K562 (cell line): ENCODE results near the gene B2M. TPM values are rescaled to one million over a fixed set of nuclear protein-coding genes. Genes with fewer than 3 reads are reported as not detected.
A peak's percentile ranks its signal among the peaks of the same experiment; 100 is the strongest.

Experiments used
- CEBPB ChIP-seq: fragments of 450-650 bp; IDR thresholded peaks from 2 replicates; pipeline ENCODE4 v1.6.1; 2016; ENCODE audit warnings: missing genetic modification characterization, missing compliant biosample characterization
- DNMT1 ChIP-seq: fragments of 450-650 bp; IDR thresholded peaks from 2 replicates; pipeline ENCODE4 v1.6.1; 2016; ENCODE audit warnings: antibody characterized with exemption, mild to moderate bottlenecking
- KAT8 ChIP-seq: fragments of 450-650 bp; IDR thresholded peaks from 2 replicates; pipeline ENCODE4 v1.6.1; 2016; ENCODE audit warnings: low read depth, mild to moderate bottlenecking
- KDM1A ChIP-seq, 2 experiments: fragments of 450-650 bp; IDR thresholded peaks; 2 replicates each; pipeline ENCODE4 v1.6.1; 2016; ENCODE audit warnings: mild to moderate bottlenecking in 2 of 2
- MGA ChIP-seq: fragments of 450-650 bp; IDR thresholded peaks from 2 replicates; pipeline ENCODE4 v1.6.1; 2016; ENCODE audit warnings: mild to moderate bottlenecking, moderate library complexity
- PML ChIP-seq: IDR thresholded peaks from 2 replicates; pipeline ENCODE4 v1.6.1; 2012; ENCODE audit warnings: low read length, inconsistent platforms
- POU5F1 ChIP-seq: fragments of 150-350 bp; IDR thresholded peaks from 2 replicates; pipeline ENCODE4 v1.6.1; 2014; ENCODE audit warnings: borderline replicate concordance, low read length, low read depth, mild to moderate bottlenecking; ENCODE audit not compliant: partially characterized antibody
- PTTG1 ChIP-seq: fragments of 450-650 bp; IDR thresholded peaks from 2 replicates; pipeline ENCODE4 v1.6.1; 2016; ENCODE audit warnings: low read depth, mild to moderate bottlenecking, missing genetic modification characterization, missing compliant biosample characterization
- STAT5A ChIP-seq: IDR thresholded peaks from 2 replicates; pipeline ENCODE4 v1.6.1; 2012; ENCODE audit warnings: low read length, inconsistent platforms, borderline replicate concordance
- XRCC5 ChIP-seq: fragments of 200-400 bp; formaldehyde crosslinking; IDR thresholded peaks from 2 replicates; pipeline ENCODE4 v1.6.1; 2017; ENCODE audit warnings: low read depth, mild to moderate bottlenecking, low read length
- ZNF165 ChIP-seq: fragments of 250-450 bp; sonication (Bioruptor Pico); IDR thresholded peaks from 2 replicates; pipeline ENCODE4 v1.4.0; 2020; ENCODE audit warnings: borderline replicate concordance
- ZNF175 ChIP-seq: fragments of 200-800 bp; sonication (Bioruptor generic); IDR thresholded peaks from 2 replicates; pipeline ENCODE4 v1.6.1; 2016; ENCODE audit warnings: low read depth, mild to moderate bottlenecking, missing genetic modification characterization, missing compliant biosample characterization
- ZNF384 ChIP-seq: IDR thresholded peaks from 2 replicates; pipeline ENCODE4 v1.6.1; 2012; ENCODE audit warnings: low read depth, low read length, improper control_type of control experiment
- ZNF583 ChIP-seq: fragments of 250-450 bp; sonication (Bioruptor Pico); IDR thresholded peaks from 2 replicates; pipeline ENCODE4 v1.4.0; 2020
- polyA plus RNA-seq, 8 experiments: library from polyadenylated mRNA; depleted of rRNA in 4 of 8; stranded (reverse) in 5 of 8; unstranded in 3 of 8; fragments of >200 nt; fragmentation: Nextera tagmentation in 2 of 8; fragmentation: Illumina TruSeq in 1 of 8; extraction: Ambion mirVana in 2 of 8; extraction: Trizol in 1 of 8; gene quantifications; 2 replicates each; pipeline versions ENCODE4 v1.2.1 to v1.2.3, GENCODE V29; 2011 to 2014; ENCODE audit warnings: inconsistent platforms in 1 of 8, missing spikeins in 1 of 8
- total RNA-seq, 7 experiments: library from RNA; depleted of rRNA in 6 of 7; stranded (reverse); fragments of >200 nt in 6 of 7; fragmentation: Illumina TruSeq in 2 of 7; extraction: Trizol in 2 of 7; gene quantifications; 2 replicates each; pipeline versions ENCODE4 v1.2.1 to v1.2.3, GENCODE V29; 2011 to 2021; ENCODE audit warnings: low replicate concordance in 1 of 7
- TF ChIP-seq, protein P1 (sequence below): fragments of 450-650 bp; IDR thresholded peaks from 2 replicates; pipeline ENCODE4 v1.6.1; 2017; ENCODE audit warnings: antibody characterized with exemption

The B2M gene
- total and polyA plus RNA-seq, 9 of the 15 experiments (the other 6 are each of a cell fraction or from before 2014, with no cell fraction given) = 460 to 3,138 (median 1,032) TPM

GRCh38 chr15:44663410-44664308 is 47.7 kb upstream of the B2M start, which contains the start of gene SPG11 (continued):
- TF ChIP-seq POU5F1 (no peak), ZNF175 (CRISPR knock-in tag) (peak; percentile 92), CEBPB (tag) (no peak), ZNF165 (no peak), PML (peak; percentile 77; the same call in 1 of the 2 replicates), KAT8 (no peak), ZNF583 (CRISPR knock-in tag) (peak; percentile 89), DNMT1 (0 out of 2 replicates have a peak, but pooled peaks have one; percentile 65), PTTG1 (tag) (peak; percentile 62; the same call in 1 of the 2 replicates), STAT5A (no peak), KDM1A (IDR thresholded peaks at IDR 0.05) (no peak), MGA (peak; percentile 100), XRCC5 (peak; percentile 87), ZNF384 (peak; percentile 29; the same call in 1 of the 2 replicates)
- TF ChIP-seq, protein P1, sequence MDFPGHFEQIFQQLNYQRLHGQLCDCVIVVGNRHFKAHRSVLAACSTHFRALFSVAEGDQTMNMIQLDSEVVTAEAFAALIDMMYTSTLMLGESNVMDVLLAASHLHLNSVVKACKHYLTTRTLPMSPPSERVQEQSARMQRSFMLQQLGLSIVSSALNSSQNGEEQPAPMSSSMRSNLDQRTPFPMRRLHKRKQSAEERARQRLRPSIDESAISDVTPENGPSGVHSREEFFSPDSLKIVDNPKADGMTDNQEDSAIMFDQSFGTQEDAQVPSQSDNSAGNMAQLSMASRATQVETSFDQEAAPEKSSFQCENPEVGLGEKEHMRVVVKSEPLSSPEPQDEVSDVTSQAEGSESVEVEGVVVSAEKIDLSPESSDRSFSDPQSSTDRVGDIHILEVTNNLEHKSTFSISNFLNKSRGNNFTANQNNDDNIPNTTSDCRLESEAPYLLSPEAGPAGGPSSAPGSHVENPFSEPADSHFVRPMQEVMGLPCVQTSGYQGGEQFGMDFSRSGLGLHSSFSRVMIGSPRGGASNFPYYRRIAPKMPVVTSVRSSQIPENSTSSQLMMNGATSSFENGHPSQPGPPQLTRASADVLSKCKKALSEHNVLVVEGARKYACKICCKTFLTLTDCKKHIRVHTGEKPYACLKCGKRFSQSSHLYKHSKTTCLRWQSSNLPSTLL = no peak
